GM21786 (cell line): ENCODE data around the gene SERPINB3.
"Not testable (repeated sequence)": the region's sequence is repeated elsewhere in the genome, so short reads cannot be mapped to it uniquely, and the experiment has no call there.

Experiments used
- ATAC-seq: cut with Tn5 transposase; IDR thresholded peaks from one replicate; pipeline ENCODE4 v1.9.1; 2021; ENCODE audit not compliant: unreplicated experiment

SERPINB3 gene

GRCh38 chr18:63648241-63648640, 13.5 kb downstream of the SERPINB3 start:
- ATAC-seq = no peak

GRCh38 chr18:63646936-63647335, 14.8 kb downstream of the SERPINB3 start:
- no peak for ATAC-seq

GRCh38 chr18:63644694-63645093, 17.0 kb downstream of the SERPINB3 start:
- ATAC-seq = not testable (repeated sequence)

GRCh38 chr18:63644142-63644541, 17.6 kb downstream of the SERPINB3 start, which contains the start of gene SERPINB4:
TSS of gene SERPINB4 (minus strand) at chr18:63644256. CDS start at chr18:63643577, 679 bp downstream.
- ATAC-seq = not testable (repeated sequence)

GRCh38 chr18:63642668-63643356, 18.9 kb downstream of the SERPINB3 start:
- ATAC-seq = not testable (repeated sequence)

- not testable (repeated sequence) for ATAC-seq
Observed at GRCh38 chr18:63641157-63641680, 20.5 kb downstream of the SERPINB3 start.

- no peak for ATAC-seq
Observed at GRCh38 chr18:63637703-63638102, 24.0 kb downstream of the SERPINB3 start.

- no peak for ATAC-seq
Observed at GRCh38 chr18:63627819-63628218, 33.9 kb downstream of the SERPINB3 start.

GRCh38 chr18:63626431-63626830, 35.3 kb downstream of the SERPINB3 start:
- ATAC-seq = no peak

- no peak for ATAC-seq
Observed at GRCh38 chr18:63624863-63625262, 36.8 kb downstream of the SERPINB3 start.

- no peak for ATAC-seq
Observed at GRCh38 chr18:63619661-63620060, 42.0 kb downstream of the SERPINB3 start.

GRCh38 chr18:63617915-63618234, 43.8 kb downstream of the SERPINB3 start:
- ATAC-seq = no peak

- peak; percentile 59 for ATAC-seq
Observed at GRCh38 chr18:63617049-63617914, 44.4 kb downstream of the SERPINB3 start.

- ATAC-seq = no peak
Observed at GRCh38 chr18:63613420-63613819, 48.3 kb downstream of the SERPINB3 start.

- ATAC-seq = no peak
Observed at GRCh38 chr18:63606526-63606925, 55.2 kb downstream of the SERPINB3 start.
